HCT116 (cell line): ENCODE results near the gene KIF18B. TPM values are rescaled to one million over a fixed set of nuclear protein-coding genes. Genes with fewer than 3 reads are reported as not detected.

Experiments
- ATAC-seq: fragments of 200-7000 bp; cut with Tn5 transposase; 2 replicates; pipeline ENCODE4 v1.9.1; 2020; ENCODE audit warnings: mild to moderate bottlenecking, moderate library complexity
- BruUV-seq: library from RNA; stranded (reverse); fragments of 400-500 nt; replicated peaks from 2 replicates; lab custom pipeline; 2021; lab: Mats Ljungman, UMichigan
- CTCF ChIA-PET: fragments of 300-600 bp; sonication (Branson Sonifier 250); formaldehyde crosslinking; loops from one replicate; lab custom pipeline; 2021; ENCODE audit warnings: antibody characterized with exemption; lab: Charles Lee
- POLR2A ChIA-PET: fragments of 300-600, 350-600 bp; sonication (Branson Sonifier 250); formaldehyde crosslinking; loops from one replicate; lab custom pipeline; 2021; ENCODE audit warnings: antibody characterized with exemption; lab: Charles Lee
- RAD21 ChIA-PET, 2 experiments: fragments of 300-600 bp; sonication (Branson Sonifier 250); formaldehyde crosslinking; loops; one replicate each; lab custom pipeline; 2023; ENCODE audit warnings: low total read pairs in 2 of 2; ENCODE audit not compliant: uncharacterized antibody in 2 of 2, unreplicated experiment in 2 of 2, low non-redundant PET in 1 of 2; lab: Charles Lee
- DNase-seq: peaks from one replicate; pipeline ENCODE4 v3.0.0-alpha.2; 2010; ENCODE audit warnings: low read depth, low spot score
- H2AFZ ChIP-seq: fragments of 200-600 bp; shearing (Covaris generic), sonication (generic); 2 replicates; pipeline ENCODE4 v1.6.1; 2017; ENCODE audit warnings: low read depth, mixed run types, mixed read lengths, antibody characterized with exemption, low read length; ENCODE audit not compliant: poor library complexity, severe bottlenecking
- H3K27ac ChIP-seq: 2 replicates; pipeline ENCODE4 v1.5.1; 2012; ENCODE audit warnings: low read depth, low read length
- H3K27me3 ChIP-seq: fragments of 200-600 bp; sonication (generic); 2 replicates; pipeline ENCODE4 v1.6.1; 2016; ENCODE audit warnings: mixed run types, low read length, mixed read lengths; ENCODE audit not compliant: insufficient read depth
- H3K36me3 ChIP-seq, 2 experiments: fragments of 200-500 bp in 1 of 2; fragments of 200-600 bp in 1 of 2; sonication (Bioruptor generic) in 1 of 2; sonication (generic) in 1 of 2; 2 replicates each; pipeline versions ENCODE4 v1.5.1 to v1.6.1; 2014 to 2016; ENCODE audit warnings: low read length in 2 of 2, inconsistent platforms in 1 of 2, mixed read lengths in 1 of 2, mixed run types in 1 of 2; ENCODE audit not compliant: insufficient read depth in 2 of 2, control insufficient read depth in 1 of 2
- H3K4me1 ChIP-seq, 2 experiments: fragments of 200-600 bp in 1 of 2; sonication (generic) in 1 of 2; 2 replicates each; pipeline versions ENCODE4 v1.5.1 to v1.6.1; 2012 to 2017; ENCODE audit warnings: low read length in 2 of 2, inconsistent platforms in 1 of 2, mild to moderate bottlenecking in 1 of 2, mixed read lengths in 1 of 2, mixed run types in 1 of 2, moderate library complexity in 1 of 2; ENCODE audit not compliant: insufficient read depth in 2 of 2, control insufficient read depth in 1 of 2
- H3K4me2 ChIP-seq: fragments of 200-600 bp; sonication (generic); 2 replicates; pipeline ENCODE4 v1.6.1; 2017; ENCODE audit warnings: mixed run types, low read length, mixed read lengths
- H3K4me3 ChIP-seq, 2 experiments: fragments of 200-600 bp in 1 of 2; sonication (generic) in 1 of 2; replicated peaks in 1 of 2; 2 replicates each; pipeline ENCODE4 v1.5.1; 2011 to 2016; ENCODE audit warnings: low read length in 2 of 2, control low read depth in 1 of 2, low read depth in 1 of 2, mild to moderate bottlenecking in 1 of 2, mixed read lengths in 1 of 2, mixed run types in 1 of 2
- H3K79me2 ChIP-seq: fragments of 200-600 bp; sonication (generic); 2 replicates; pipeline ENCODE4 v1.6.1; 2017; ENCODE audit warnings: mild to moderate bottlenecking, mixed run types, low read length, moderate library complexity, mixed read lengths; ENCODE audit not compliant: insufficient read depth
- H3K9ac ChIP-seq: fragments of 200-600 bp; sonication (generic); 2 replicates; pipeline ENCODE4 v1.6.1; 2016; ENCODE audit warnings: low read length, mixed read lengths
- H3K9me2 ChIP-seq: fragments of 200-600 bp; sonication (generic), shearing (Covaris generic); 2 replicates; pipeline ENCODE4 v1.6.1; 2017; ENCODE audit warnings: mixed run types, mild to moderate bottlenecking, moderate library complexity; ENCODE audit not compliant: insufficient read depth
- H3K9me3 ChIP-seq, 2 experiments: fragments of 200-500 bp in 1 of 2; fragments of 200-600 bp in 1 of 2; sonication (Bioruptor generic) in 1 of 2; sonication (generic) in 1 of 2; 2 replicates each; pipeline ENCODE4 v1.6.1; 2014 to 2017; ENCODE audit warnings: low read length in 2 of 2, mixed read lengths in 2 of 2, inconsistent platforms in 1 of 2, low read depth in 1 of 2, mild to moderate bottlenecking in 1 of 2, mixed run types in 1 of 2, moderate library complexity in 1 of 2; ENCODE audit not compliant: control insufficient read depth in 1 of 2, insufficient read depth in 1 of 2
- H4K20me1 ChIP-seq: fragments of 200-600 bp; sonication (generic), shearing (Covaris generic); 2 replicates; pipeline ENCODE4 v1.6.1; 2017; ENCODE audit warnings: mixed run types, mild to moderate bottlenecking, moderate library complexity; ENCODE audit not compliant: insufficient read depth
- ATF3 ChIP-seq: IDR thresholded peaks from 2 replicates; pipeline ENCODE4 v1.6.1; 2012
- CBX3 ChIP-seq: IDR thresholded peaks from 2 replicates; pipeline ENCODE4 v1.6.1; 2012; ENCODE audit warnings: low read depth
- CEBPB ChIP-seq: IDR thresholded peaks from 2 replicates; pipeline ENCODE4 v1.6.1; 2012; ENCODE audit warnings: low read depth
- EGR1 ChIP-seq: IDR thresholded peaks from 2 replicates; pipeline ENCODE4 v1.6.1; 2012; ENCODE audit warnings: low read depth
- ELF1 ChIP-seq: IDR thresholded peaks from 2 replicates; pipeline ENCODE4 v1.6.1; 2012; ENCODE audit warnings: low read depth, borderline replicate concordance
- EZH2 ChIP-seq: fragments of 200-600 bp; sonication (generic); IDR thresholded peaks from 2 replicates; pipeline ENCODE4 v1.6.1; 2017; ENCODE audit warnings: antibody characterized with exemption, mixed run types
- EZH2phosphoT487 ChIP-seq: fragments of 200-600 bp; IDR thresholded peaks from 2 replicates; pipeline ENCODE4 v1.6.1; 2018; ENCODE audit warnings: antibody characterized with exemption, borderline replicate concordance
- FOSL1 ChIP-seq: IDR thresholded peaks from 2 replicates; pipeline ENCODE4 v1.6.1; 2012; ENCODE audit warnings: low read depth
- MAX ChIP-seq: IDR thresholded peaks from 2 replicates; pipeline ENCODE4 v1.6.1; 2012
- POLR2A ChIP-seq: IDR thresholded peaks from 2 replicates; pipeline ENCODE4 v1.7.0; 2011; ENCODE audit warnings: borderline replicate concordance; ENCODE audit not compliant: insufficient read depth, insufficient read length; ENCODE audit errors: extremely low read depth
- POLR2AphosphoS5 ChIP-seq: IDR thresholded peaks from 2 replicates; pipeline ENCODE4 v1.6.1; 2011; ENCODE audit warnings: mild to moderate bottlenecking, low read depth, low read length, moderate library complexity
- RAD21 ChIP-seq: IDR thresholded peaks from 2 replicates; pipeline ENCODE4 v1.6.1; 2012; ENCODE audit warnings: low read depth, mild to moderate bottlenecking
- SIN3A ChIP-seq: IDR thresholded peaks from 2 replicates; pipeline ENCODE4 v1.6.1; 2012; ENCODE audit warnings: low read depth
- SP1 ChIP-seq: IDR thresholded peaks from 2 replicates; pipeline ENCODE4 v1.6.1; 2012; ENCODE audit warnings: low read depth
- ZBTB33 ChIP-seq: IDR thresholded peaks from 2 replicates; pipeline ENCODE4 v1.6.1; 2011; ENCODE audit warnings: mild to moderate bottlenecking, low read length, moderate library complexity; ENCODE audit not compliant: insufficient replicate concordance; ENCODE audit errors: extremely low read depth
- ZFX ChIP-seq: fragments of 450-650 bp; IDR thresholded peaks from 2 replicates; pipeline ENCODE4 v1.6.1; 2017
- ZNF274 ChIP-seq: fragments of 200-500 bp; sonication (Bioruptor generic); IDR thresholded peaks from 2 replicates; pipeline ENCODE4 v1.6.1; 2014; ENCODE audit warnings: mild to moderate bottlenecking, low read depth, low read length, inconsistent platforms
- intact Hi-C: fragments of 100-400 bp; cut with micrococcal nuclease; formaldehyde crosslinking; loops from 2 replicates; pipeline ENCODE4 v1.10.0; 2022
- total RNA-seq: library from RNA; stranded (reverse); gene quantifications from one replicate; pipeline ENCODE4 v1.2.1, GENCODE V29; 2021; ENCODE audit not compliant: unreplicated experiment
- TF ChIP-seq, protein P1 (sequence below): IDR thresholded peaks from 2 replicates; pipeline ENCODE4 v1.6.1; 2012; ENCODE audit warnings: low read depth
- TF ChIP-seq, protein P2 (sequence below), 3 experiments: fragments of 200-600 bp in 1 of 3; sonication (generic) in 1 of 3; IDR thresholded peaks in 2 of 3; conservative IDR thresholded peaks in 1 of 3; 2 replicates each; pipeline ENCODE4 v1.5.1; 2012 to 2017; ENCODE audit warnings: low read depth in 2 of 3, low read length in 2 of 3, antibody characterized with exemption in 1 of 3, borderline replicate concordance in 1 of 3, control low read depth in 1 of 3, mild to moderate bottlenecking in 1 of 3, mixed read lengths in 1 of 3, mixed run types in 1 of 3, moderate library complexity in 1 of 3; ENCODE audit not compliant: insufficient read depth in 1 of 3

The KIF18B gene
- total RNA-seq, 1 experiment from 2014 or later, result 76.4 TPM

DNA sequence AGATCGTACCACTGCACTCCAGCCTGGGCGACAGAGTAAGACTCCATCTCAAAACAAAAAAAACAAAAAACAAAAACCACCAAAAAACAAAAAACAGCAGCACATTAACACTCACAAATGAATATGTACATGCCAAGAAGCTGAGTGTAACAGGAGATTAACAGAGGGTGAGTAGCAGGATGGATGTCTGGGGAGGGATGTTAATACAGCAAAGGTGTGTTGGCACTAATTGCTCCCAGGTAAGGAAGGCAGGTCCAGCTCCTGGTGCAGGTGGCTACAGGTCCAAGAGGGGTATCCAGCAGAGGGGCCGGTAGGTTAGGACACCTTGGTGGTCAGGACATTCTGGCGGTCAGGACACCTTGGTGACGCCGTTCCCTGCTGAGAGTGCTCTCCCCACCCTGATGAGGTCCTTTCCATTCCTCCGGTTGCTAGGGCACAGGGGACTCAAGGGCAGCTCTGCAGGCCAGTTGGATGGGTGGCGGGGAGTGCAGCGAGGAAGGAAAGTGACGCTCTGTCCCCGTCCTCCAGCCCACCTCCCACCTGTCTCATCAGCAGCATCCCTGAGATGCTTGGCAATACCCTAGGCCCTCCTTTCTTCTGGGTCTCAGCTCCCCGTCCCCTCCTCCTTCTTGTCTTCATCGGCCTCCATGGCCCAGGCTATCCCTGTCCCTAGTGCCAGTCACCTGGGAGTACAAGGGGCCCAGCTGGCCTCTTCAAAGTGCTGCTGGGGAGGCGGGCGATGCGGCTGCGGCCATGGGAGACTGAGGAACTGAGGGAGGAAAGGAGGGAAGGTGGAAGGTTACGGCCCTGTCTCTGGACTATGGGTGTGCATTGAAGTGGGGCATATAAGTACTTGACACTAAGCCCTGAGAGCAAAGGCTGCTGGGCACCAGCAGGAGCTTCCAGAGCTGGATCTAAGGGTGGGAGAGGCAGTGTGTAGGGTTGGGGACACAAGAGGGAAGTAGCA is 21.6 kb downstream of the KIF18B start:
- no peak overlapping the region for H3K27ac ChIP-seq
- no peaks in the 10 kb centered on the region for H3K9me2 ChIP-seq
- no peak overlapping the region for H3K4me3 ChIP-seq
- no TSS peak for BruUV-seq
- H3K4me2 ChIP-seq, result no peak overlapping the region
- H3K4me1 ChIP-seq, result no peaks in the 10 kb centered on the region
- POLR2A ChIA-PET, result no interaction called here
- ATAC-seq (no peak), DNase-seq (no peak)
- intact Hi-C loops, result no loop called here
- H3K9me3 ChIP-seq, result no peaks in the 10 kb centered on the region
- RAD21 ChIA-PET, result no interaction called here
- no peak overlapping the region for H3K9ac ChIP-seq
- no peaks in the 10 kb centered on the region for H3K27me3 ChIP-seq
- no peaks in the 10 kb centered on the region for H3K79me2 ChIP-seq
- peaks cover 44 to 51% of the 10 kb centered on the region in 2 experiments for H3K36me3 ChIP-seq
- no peaks in the 10 kb centered on the region for H4K20me1 ChIP-seq
- CTCF ChIA-PET, result interaction anchor here (0.6 kb wide), 1 partner anchor 143 kb away, joined by 3 read pairs; no protein-coding TSS in a partner anchor
- H2AFZ ChIP-seq, result no peak overlapping the region
- no peak for TF ChIP-seq ZBTB33
- TF ChIP-seq FOSL1, result no peak
- no peak for TF ChIP-seq SP1
- TF ChIP-seq ZFX, result no peak
- TF ChIP-seq POLR2A, result no peak
- TF ChIP-seq SIN3A, result no peak
- TF ChIP-seq ATF3, result no peak
- TF ChIP-seq MAX, result no peak
- TF ChIP-seq, protein P1, sequence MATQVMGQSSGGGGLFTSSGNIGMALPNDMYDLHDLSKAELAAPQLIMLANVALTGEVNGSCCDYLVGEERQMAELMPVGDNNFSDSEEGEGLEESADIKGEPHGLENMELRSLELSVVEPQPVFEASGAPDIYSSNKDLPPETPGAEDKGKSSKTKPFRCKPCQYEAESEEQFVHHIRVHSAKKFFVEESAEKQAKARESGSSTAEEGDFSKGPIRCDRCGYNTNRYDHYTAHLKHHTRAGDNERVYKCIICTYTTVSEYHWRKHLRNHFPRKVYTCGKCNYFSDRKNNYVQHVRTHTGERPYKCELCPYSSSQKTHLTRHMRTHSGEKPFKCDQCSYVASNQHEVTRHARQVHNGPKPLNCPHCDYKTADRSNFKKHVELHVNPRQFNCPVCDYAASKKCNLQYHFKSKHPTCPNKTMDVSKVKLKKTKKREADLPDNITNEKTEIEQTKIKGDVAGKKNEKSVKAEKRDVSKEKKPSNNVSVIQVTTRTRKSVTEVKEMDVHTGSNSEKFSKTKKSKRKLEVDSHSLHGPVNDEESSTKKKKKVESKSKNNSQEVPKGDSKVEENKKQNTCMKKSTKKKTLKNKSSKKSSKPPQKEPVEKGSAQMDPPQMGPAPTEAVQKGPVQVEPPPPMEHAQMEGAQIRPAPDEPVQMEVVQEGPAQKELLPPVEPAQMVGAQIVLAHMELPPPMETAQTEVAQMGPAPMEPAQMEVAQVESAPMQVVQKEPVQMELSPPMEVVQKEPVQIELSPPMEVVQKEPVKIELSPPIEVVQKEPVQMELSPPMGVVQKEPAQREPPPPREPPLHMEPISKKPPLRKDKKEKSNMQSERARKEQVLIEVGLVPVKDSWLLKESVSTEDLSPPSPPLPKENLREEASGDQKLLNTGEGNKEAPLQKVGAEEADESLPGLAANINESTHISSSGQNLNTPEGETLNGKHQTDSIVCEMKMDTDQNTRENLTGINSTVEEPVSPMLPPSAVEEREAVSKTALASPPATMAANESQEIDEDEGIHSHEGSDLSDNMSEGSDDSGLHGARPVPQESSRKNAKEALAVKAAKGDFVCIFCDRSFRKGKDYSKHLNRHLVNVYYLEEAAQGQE, result no peak
- no peak for TF ChIP-seq RAD21
- TF ChIP-seq EGR1, result no peak
- TF ChIP-seq CEBPB, result no peak
- TF ChIP-seq ELF1, result no peak
- no peak for TF ChIP-seq EZH2phosphoT487
- TF ChIP-seq EZH2, result no peak
- TF ChIP-seq CBX3, result no peak
- TF ChIP-seq, protein P2, sequence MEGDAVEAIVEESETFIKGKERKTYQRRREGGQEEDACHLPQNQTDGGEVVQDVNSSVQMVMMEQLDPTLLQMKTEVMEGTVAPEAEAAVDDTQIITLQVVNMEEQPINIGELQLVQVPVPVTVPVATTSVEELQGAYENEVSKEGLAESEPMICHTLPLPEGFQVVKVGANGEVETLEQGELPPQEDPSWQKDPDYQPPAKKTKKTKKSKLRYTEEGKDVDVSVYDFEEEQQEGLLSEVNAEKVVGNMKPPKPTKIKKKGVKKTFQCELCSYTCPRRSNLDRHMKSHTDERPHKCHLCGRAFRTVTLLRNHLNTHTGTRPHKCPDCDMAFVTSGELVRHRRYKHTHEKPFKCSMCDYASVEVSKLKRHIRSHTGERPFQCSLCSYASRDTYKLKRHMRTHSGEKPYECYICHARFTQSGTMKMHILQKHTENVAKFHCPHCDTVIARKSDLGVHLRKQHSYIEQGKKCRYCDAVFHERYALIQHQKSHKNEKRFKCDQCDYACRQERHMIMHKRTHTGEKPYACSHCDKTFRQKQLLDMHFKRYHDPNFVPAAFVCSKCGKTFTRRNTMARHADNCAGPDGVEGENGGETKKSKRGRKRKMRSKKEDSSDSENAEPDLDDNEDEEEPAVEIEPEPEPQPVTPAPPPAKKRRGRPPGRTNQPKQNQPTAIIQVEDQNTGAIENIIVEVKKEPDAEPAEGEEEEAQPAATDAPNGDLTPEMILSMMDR (IDR thresholded peaks at IDR 0.05 in 2 of 3, conservative IDR thresholded peaks at IDR 0.05 in 1 of 3; ENCODE audit: borderline replicate concordance in 1 of 3, insufficient read depth in 1 of 3, low read depth in 2 of 3, low read length in 2 of 3), result no peak
- no peak for TF ChIP-seq ZNF274
- TF ChIP-seq POLR2AphosphoS5, result no peak; the same call in 1 of the 2 replicates
